Activated CD4-positive, CD25-positive, alpha-beta regulatory T cell treated with anti-CD3 and anti-CD28 coated beads, Interleukin-2, amount 50 U/mL, for 24 hours (primary cell): ENCODE measurements around the gene GPAT2.
"Not testable (repeated sequence)": the region's sequence is repeated elsewhere in the genome, so short reads cannot be mapped to it uniquely, and the experiment has no call there.

Experiments used
- ATAC-seq, 2 donors: fragments of 150-1000 bp; cut with Tn5 transposase; one replicate each; pipeline ENCODE4 v1.10.0; 2021; ENCODE audit warnings: mild to moderate bottlenecking in 1 of 2, moderate library complexity in 1 of 2

Gene GPAT2

DNA sequence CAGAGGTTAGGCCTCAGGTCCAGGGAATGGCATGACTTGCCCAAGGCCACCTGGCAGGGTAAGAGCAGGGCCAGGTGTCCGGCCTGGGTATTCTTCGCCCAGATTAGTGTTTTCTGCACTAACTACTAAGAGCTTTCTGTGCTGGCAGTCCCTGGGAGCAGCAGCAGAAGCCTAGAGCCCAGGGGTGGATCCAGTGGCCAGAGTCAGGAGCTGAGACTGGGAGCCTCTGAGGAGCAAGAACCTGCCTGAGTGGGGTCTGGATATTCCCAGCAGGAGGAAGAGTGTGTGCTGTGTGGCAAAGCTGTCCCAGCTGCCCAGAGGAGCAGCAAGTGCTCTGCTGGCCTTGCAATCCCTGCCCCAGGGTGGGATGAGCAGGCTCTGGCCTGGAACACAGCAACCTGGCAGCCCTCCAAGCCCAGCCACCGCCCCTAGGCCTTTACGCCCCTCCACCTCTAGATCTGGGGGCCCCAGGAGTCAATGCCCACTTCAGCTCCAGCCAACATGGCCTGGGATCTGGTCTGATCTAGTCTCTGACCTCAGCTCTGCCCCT lies 30.7 kb upstream of the GPAT2 start:
- ATAC-seq, result no peak

DNA sequence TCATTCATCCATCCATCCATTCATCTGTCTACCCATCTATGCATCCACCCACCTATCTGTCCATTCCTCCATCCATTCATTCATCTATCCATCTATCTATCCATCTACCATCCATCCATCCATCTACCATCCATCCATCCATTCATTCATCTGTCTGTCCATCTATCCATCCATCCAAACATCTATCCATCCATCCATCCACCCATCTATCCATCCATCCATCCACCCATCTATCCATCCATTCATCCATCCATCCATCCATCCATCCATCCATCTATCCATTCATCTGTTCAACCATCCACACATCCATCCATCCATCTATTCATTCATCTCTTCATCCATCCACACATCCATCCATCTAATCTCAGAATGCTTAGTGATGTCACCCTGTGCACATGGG lies 30.0 kb upstream of the GPAT2 start:
- not testable (repeated sequence) for ATAC-seq

DNA sequence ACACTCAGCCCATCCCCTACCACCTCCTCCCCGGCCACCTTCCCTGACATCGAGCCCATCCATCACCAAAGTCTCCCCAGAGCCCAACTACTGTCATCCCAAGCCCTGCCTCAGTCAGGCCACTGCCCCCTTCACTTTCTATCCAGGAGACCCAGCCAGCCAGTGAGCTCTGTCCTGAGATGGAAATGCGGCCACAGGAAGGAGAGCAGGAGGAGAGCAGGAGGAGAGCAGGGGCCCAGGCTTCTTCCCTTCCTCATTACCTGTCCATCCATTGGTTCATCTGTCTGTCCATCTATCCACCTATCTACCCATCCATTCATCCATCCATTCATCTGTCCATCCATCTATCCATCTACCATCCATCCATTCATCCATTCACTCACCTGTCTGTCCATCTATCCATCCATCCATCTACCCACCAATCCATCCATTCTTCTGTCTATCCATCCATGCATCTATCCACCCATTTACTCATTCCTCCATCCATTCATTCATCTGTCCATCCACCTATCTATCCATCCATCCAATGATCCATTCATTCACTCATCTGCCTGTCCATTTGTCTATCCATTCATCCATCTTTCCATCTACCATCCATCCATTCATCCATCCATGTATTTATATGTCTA lies 29.4 kb upstream of the GPAT2 start:
- not testable (repeated sequence) for ATAC-seq

DNA sequence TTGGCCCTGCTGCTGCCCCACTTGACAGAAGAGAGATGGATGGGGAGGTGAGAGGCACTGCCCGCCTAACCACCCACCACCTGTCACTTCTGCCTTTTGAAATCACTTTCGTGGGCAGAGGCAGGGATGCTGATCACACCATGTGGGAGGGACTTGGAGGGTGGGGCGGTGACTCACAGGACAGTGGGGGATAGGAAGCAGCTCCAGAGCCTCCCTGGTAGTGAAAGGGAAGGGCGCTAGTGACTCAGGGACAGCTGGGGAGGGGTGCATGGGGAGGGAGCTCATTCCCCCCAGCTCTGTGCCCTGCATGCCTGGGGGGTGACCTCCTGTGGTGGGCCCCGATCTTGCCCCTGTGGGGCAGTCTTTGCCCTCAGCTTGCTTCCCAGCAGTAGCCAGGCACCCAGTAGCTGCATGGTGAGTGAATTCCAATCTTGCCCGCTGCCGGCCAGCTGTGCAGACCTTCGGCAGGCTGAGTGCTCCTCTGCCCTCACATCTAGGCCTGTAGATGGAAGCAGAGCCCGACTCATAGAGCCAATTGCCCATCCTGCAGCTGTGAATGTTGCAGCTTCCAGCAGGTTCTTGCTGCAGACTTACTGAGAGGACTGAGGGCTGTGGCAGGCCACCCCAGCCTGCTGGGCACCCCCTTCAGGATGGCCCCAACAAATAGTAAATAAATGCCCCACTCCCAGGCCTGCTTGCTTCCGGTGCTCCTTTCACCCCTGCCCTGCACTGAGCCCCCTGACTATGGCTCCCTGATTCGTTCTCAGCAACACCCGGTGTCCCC lies 28.6 kb upstream of the GPAT2 start:
- ATAC-seq, result peak; percentile 73 to 83

DNA sequence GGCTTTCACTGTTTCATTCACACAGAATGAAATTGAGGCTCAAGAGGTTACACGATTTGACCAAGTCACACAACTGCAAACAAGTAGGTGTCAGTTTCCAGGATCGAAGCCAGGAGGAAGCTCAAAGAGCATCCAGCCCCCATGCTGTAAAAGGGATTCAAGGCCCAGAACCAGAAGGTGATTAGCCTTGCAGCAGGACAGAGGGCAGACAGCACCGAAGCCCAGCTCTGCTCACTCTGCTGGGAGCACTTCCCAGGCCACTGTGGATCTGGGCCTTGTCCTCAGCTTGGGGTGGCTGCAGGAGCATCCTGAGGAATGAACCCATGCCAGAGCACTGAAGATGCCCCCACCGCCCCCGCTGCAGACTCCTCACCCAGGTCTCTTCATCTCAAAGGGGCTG lies 27.8 kb upstream of the GPAT2 start:
- not testable (repeated sequence) for ATAC-seq

DNA sequence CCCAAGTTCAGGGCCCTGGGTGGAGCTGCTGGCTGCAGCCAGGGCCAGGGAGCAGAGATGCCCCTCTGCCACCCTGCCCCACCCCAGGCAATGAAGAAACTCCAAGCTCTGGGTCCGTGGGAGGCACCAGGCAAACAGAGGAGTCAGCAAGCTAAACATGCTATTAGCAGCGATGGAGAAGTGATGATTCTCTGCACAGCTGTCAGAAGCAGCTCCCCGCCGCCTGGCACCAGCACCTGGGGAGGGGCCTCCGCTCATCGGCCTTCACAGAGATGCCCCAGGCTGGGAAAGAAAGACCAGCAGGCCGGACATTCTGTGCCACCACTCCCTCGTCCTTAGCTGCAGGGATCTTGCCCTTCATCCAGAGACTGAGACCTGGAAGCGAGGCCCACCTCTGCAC lies 27.2 kb upstream of the GPAT2 start:
- not testable (repeated sequence) for ATAC-seq

DNA sequence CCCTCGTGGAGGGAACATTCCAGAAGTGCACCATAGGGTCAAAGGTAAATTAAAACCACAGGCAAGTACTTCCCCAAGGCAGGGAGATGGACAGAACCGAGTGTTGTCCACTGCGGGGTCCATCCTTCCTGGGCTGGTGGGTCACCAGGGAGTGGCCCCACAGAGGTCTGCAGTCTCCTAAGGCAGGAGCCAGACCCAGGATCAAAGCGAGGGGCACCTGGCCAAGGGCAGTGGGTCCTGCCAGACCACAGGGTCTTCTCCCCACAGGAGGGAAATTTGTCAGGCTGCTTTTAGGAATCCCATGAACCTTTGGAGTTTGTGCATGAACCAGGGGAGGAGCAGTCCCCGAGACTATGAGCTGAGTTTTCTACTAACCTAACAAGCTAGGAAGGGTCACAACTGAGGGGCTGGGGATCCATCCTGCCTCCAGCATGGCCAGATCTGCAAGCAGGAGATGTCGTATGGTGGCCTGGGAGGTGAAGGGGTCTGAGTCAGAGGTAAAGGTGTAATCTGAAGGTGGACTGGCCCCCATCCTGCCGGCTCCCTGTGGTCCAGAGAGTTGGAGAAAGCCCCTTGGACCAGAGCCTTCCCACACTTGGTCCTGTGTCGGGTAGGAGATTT lies 26.6 kb upstream of the GPAT2 start:
- not testable (repeated sequence) for ATAC-seq

DNA sequence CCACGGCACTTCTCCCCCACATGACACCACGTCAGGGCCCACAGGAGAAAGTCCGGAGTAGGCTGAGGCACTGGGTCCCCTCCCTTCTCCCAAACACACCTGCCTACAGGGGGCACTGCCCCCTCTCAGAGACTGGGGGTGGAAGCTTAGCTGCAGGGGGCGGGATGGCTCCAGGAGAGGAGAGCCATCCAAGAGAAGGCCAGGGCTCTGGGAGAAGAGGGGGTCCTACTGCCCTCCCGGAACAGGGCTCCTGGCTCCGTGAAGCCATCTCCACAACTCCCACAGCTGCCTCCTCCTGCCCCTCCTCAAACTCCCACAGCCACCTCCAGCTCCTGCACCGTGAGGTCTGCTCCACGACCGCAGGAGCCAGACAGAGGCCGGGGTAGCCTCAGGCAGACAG lies 25.6 kb upstream of the GPAT2 start:
- ATAC-seq, result not testable (repeated sequence)

DNA sequence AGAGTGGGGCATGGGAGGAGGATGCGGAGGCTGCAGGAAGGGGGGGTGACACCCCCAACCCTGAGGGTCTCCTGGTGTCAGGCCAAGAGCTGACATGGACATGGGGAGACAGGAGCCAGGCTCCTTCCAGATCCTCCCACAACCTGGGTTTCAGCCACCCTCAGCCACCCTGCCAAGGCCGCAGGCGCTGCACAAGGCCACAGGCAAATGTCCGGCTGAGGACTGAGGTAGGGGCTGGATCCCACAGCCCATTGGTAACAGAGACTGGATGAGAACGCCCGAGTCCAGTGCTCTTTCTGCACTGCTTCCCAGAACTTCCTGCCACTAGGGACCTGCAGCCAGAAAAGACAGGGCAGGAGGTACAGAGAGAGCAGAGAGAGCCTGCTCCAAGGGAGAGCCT lies 24.7 kb upstream of the GPAT2 start:
- not testable (repeated sequence) for ATAC-seq

DNA sequence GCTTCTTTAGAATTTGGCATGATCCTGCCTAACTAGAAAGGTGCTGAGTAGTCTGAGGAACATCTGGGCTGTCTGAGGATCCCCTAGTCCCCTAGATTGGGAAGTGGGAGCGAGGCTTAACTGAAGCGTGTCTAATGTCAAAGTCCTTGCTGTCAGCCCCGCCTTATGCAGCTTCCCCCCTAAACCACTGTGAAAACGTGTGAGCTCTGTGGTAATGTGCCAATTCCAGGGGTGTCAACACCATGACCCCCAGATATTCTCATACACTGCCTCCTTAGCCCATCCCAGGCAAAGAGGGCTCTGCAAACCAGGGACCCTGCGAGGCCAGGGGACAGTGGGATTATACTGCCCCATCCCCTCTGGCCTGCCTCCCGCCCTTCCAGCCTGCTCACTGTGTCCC lies 21.1 kb upstream of the GPAT2 start:
- ATAC-seq, result not testable (repeated sequence)

DNA sequence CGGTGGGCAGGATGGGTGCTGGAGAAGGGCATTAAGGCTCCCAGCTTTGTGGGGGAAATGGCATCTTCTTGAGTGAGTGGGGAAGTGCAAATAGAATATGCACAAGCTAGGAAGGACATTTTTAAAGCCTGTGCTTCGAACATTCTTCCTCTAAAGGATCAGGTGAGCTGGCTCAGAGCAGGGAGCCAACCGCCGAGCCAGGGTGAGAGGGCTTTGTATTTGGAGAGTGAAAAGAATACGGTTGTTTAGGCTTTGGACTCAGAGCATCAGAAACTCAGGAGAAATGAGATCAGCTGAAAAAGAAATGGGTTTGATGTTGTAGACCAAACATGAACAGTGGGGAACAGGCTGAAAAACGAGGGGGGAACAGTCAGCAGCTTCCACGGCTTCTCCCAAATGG lies 19.8 kb upstream of the GPAT2 start:
- not testable (repeated sequence) for ATAC-seq

DNA sequence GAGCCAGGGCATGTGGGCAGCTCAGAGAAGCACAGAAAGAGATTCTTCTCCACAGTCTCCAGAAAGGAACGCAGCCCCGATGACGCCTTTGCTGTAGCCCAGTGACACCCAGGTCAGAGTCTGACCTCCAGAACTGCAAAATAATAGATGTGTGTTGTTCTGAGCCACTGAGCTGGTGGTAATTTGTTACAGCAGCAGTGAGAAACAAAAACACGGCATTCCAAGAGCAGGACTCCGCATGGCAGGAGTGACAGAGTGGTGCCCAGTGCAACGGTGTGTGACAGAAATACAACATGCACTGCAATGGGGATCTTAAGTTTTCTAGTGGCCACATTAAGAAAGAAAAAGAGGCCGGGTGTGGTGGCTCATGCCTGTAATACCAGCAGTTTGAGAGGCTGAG lies 18.7 kb upstream of the GPAT2 start:
- ATAC-seq, result not testable (repeated sequence)

DNA sequence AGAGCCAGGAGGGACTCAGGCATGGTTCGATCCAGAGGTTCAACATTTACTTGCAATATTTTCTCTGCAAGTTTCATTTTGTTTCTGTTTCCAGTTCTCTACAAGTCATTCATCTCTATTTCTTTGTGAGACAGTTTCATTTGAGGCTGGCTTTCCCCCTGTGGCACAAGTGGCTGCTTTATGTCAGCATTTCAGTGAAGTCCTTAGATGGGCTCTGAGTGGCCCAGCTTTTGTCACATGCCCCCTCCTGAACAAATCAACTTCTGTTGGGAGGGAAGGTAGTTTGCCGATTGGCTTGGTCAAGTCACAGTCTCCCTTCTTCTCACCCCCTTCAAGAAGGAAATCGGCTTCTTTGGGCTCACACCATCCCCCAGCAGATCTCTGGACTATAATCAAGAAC lies 17.9 kb upstream of the GPAT2 start:
- ATAC-seq, result not testable (repeated sequence)

DNA sequence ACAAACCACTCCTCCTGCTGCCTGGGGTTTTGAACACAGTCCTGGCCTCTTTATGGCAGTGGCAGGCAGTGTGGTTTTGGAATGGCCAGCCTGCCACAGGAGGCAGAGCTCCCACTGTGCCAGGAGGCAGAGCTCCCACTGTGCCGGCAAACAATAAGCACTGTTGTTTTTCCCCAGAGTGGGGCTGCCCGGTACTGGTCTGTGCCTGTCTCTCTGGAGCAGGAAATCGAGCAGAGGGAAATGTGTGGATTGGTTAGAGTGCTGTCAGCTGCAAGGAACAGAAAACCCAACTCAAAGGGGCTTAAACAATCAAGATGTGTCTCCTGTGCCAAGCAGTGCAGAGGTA lies 15.2 kb upstream of the GPAT2 start:
- not testable (repeated sequence) for ATAC-seq

DNA sequence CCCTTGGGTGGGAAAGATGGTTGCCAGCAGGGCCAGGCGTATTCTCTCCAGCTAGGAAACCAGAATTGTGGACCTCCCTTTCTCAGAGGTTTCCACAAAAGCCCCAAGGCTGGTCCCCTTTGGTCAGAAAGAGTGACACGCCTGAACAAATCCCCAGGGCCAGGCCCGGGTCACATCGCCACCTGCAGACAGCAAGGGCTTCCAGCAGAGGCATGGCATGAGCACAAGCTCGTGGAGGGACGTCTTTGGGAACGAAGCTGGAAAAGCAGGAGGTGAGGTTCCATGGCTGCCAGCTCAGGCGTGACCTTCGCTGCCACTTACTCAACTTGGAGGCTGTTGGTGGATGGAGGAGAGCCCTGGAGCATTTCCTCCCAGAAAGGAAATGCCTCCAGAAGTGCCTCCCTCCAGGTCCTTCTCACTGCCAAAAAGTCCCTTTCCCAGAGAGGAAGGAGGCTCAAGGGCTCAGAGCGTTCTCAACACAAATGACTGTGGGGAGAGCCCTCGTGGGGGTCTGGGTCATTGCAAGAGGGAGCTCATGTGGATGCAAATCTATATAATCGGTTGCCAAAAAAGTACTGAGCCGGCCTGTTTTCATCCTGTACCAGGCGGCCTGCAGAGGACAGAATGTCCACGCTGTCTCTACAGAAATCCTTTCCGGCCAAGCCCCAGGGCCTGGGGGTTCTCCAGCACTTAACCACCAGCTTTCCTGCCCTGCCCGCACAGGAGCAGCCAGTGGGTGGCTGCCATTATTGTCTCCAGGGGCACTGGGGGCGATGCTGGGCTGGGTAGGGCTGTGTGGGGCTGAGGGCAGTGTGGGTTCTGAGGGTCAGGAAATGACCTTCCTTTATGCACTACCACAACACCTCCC lies 14.6 kb upstream of the GPAT2 start:
- ATAC-seq, result not testable (repeated sequence)

DNA sequence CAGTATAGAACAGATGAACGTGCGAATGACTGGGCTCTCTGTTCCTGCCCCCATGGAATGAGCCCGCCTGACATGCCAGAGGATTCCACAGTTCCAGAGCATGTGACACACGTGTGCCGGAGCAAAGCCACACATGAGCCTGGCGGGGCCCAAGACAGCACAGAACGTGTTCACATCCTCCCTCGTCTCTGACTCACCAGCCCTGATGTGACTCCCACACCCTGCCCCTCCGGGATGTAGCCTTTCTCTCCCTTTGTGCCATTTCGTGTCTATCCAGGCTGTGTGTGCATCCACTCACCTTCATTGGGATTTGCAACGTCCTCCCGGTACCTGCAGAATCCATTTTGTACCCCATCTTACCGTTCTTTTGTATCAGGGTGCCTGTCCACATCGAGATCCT lies 838 bp upstream of the GPAT2 start:
- ATAC-seq, result not testable (repeated sequence)

DNA sequence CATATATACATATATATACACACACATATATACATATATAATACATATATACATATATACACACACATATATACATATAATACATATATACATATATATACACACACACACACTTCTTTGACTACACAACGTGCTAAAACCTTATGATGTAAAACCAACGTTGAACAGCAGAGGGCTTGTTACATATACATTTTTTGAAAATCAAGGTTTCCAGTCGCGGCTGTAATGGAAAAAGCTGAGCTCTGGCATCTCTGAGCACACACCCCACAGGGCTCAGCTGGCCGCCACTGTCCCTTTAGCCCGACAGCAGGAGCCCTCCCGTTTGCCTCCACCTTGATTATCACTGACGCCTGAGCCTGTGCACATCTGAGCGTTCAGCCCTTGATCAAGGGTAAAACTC lies 719 bp downstream of the GPAT2 start:
- ATAC-seq, result not testable (repeated sequence)

DNA sequence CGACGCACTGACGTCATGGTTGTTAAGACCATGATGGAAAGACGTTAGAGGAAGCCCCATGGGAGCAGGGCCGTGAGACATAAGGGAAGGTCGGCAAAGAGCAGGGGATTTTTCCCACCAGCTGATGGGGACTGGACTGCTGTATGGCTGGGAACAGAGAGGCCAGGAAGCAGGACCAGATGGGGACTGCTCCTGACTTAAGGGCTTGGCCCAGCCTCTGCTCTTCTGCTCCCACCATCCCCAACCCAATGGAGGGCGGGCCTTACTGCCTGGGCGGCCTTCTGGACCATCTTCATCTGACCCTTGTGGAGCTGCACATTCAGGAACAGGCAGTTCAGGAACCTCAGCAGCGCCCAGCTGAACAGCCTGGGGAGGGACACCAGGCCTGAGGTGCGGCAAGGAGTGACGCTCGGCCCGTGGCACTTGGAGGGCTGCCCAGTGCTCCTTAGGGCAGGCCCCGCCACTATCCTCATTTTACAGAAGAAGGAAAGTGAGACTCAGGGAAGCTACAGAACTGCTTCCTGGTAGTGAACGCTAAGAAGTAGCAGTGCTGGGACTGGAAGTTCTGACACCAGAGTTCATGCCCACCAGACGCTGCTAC lies 6.9 kb downstream of the GPAT2 start:
- ATAC-seq, result not testable (repeated sequence)

DNA sequence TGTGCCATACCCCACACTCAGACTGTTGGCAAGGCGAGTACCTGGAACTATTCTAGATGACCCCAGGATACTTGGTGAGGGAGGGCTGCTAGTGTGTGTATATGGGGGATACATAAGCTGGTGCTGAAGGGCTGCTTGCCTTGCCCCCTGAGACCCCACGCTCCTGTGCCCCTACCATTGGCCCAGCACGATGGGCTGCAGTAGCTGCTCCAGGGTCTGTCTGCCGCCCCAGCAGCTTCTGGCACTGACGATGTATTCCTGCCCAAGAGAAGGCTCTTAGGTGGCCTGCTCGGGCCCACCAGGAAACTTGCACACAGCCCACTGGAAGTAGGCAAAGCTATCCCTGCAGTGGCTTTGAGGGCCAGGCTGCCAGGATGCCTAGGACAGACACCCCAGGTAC lies 9.0 kb downstream of the GPAT2 start:
- ATAC-seq, result not testable (repeated sequence)

DNA sequence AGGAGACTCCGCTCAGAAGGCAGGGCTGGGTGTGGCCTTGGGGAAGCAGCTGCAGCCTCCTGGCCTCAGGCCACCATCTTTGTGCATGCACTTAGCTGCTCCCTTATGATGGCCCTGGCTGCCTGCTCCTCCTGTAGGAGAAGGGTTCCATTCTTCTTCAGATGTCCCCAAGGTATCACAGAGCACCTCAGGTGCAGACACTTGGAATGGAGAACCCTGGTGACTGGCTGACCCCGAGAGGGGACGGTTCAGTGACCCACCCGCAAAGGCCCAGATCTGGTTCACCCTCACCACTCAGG lies 9.6 kb downstream of the GPAT2 start:
- no peak for ATAC-seq

DNA sequence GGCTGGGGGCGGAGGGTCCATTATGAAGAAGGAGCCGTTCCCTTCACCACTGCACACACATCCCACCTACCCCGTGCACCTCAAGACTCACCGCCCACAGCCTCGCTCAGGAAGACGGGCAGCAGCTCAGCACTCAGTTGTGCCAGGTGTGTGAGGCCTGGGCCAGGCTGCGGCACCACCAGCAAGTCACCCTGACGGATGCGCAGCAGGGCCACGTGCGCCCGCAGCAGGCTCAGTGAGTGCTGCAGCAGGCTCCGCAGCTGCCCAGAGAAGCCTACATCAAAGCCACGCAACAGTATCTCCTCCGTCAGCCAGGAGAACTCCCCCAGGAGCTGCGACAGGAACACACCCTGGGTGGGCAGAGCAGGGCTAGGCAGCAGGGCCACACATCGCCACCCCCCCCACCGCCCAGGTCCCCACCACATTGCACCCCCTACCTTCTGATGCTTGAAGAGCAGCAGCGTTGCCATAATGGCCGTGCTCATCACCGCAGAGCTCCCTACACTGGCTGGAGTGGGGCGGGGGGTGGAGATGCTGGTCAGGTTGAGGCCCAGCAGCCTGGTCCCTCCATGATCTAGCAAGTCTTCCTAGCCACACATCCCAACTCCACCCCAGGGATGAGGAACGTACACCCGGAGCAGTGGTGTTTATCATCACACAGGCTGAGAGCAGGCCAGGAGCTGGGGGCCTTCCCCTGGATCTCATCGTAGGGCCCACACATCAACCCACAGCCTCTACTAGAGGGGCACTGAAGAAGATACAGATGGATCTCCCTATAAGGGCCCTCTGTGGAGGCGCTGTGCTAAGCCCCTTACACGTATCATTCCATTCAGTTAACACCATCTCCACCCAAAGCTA lies 10.2 kb downstream of the GPAT2 start:
- no peak for ATAC-seq

DNA sequence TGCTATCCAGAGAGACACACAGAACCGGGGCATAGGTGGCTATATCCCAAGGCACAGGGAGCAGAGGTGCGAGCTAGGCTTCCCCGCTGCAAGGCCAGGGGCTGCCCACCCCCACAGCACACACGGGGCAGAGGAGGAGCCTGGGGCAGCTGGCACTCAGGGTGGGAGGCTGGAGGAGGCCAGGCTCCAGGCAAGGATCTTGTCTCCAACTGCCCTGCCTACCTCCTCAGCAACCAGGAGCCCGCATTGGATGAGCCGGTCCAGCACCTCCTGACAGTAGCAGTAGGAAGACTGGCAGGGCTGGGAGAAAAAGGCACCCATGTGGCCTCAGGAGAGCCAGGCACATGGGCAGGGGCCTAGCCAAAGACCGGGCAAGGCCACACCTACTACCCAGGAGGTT lies 11.0 kb downstream of the GPAT2 start:
- not testable (repeated sequence) for ATAC-seq
